HepG2 (cell line): ENCODE measurements around the gene DHX8. TPM values are rescaled to one million over a fixed set of nuclear protein-coding genes. Genes with fewer than 3 reads are reported as not detected.

Experiments
- ATAC-seq: fragments of 200-7000 bp; cut with Tn5 transposase; 3 replicates; pipeline ENCODE4 v1.9.1; 2020; ENCODE audit warnings: mild to moderate bottlenecking, moderate library complexity
- BruUV-seq: library from RNA; stranded (reverse); fragments of 400-500 nt; replicated peaks from 2 replicates; lab custom pipeline; 2021; lab: Mats Ljungman, UMichigan
- CTCF ChIA-PET: fragments of 300-600 bp; formaldehyde crosslinking; extraction: SDS; loops from one replicate; lab custom pipeline; 2021; ENCODE audit warnings: low total read pairs, inconsistent platforms, low intra/inter-chr PET ratio; lab: Yijun Ruan, JAX
- POLR2A ChIA-PET: fragments of 350-600 bp; sonication (Branson Sonifier 250); formaldehyde crosslinking; loops from one replicate; lab custom pipeline; 2020; ENCODE audit warnings: antibody characterized with exemption, inconsistent platforms; lab: Yijun Ruan, JAX
- DNase-seq: peaks from one replicate; pipeline ENCODE4 v3.0.0-alpha.2; 2015; ENCODE audit warnings: low spot score
- FAIRE-seq: peaks from 3 replicates; lab custom pipeline; 2011; peaks lifted over from hg19 to GRCh38; lab: Jason Lieb, UNC
- H2AFZ ChIP-seq: one replicate; pipeline ENCODE4 v1.6.1; 2011; ENCODE audit warnings: low read length, inconsistent platforms
- H3K27ac ChIP-seq: fragments of 300-600 bp; 3 replicates; pipeline ENCODE4 v1.8.0; 2011; ENCODE audit warnings: mixed run types, mild to moderate bottlenecking, mixed read lengths, low read length, inconsistent platforms; ENCODE audit not compliant: insufficient read depth; ENCODE audit errors: extremely low read length
- H3K27me3 ChIP-seq, 2 experiments: fragments of 200-600 bp in 1 of 2; 2 replicates in 1 of 2; 3 replicates in 1 of 2; pipeline versions ENCODE4 v1.6.0 to v1.8.0; 2011; ENCODE audit warnings: low read length in 2 of 2, mild to moderate bottlenecking in 2 of 2, moderate library complexity in 2 of 2, inconsistent platforms in 1 of 2; ENCODE audit not compliant: insufficient read depth in 2 of 2, control insufficient read depth in 1 of 2
- H3K36me3 ChIP-seq, 2 experiments: fragments of 200-600 bp in 1 of 2; replicated peaks in 1 of 2; 2 replicates in 1 of 2; 3 replicates in 1 of 2; pipeline versions ENCODE4 v1.5.1 to v1.8.0; 2011; ENCODE audit warnings: low read length in 2 of 2, inconsistent platforms in 1 of 2; ENCODE audit not compliant: insufficient read depth in 2 of 2, control insufficient read depth in 1 of 2
- H3K4me1 ChIP-seq: 2 replicates; pipeline ENCODE4 v1.5.1; 2012; ENCODE audit warnings: low read length, inconsistent platforms; ENCODE audit not compliant: insufficient read depth
- H3K4me2 ChIP-seq: 2 replicates; pipeline ENCODE4 v1.6.0; 2011; ENCODE audit warnings: low read depth, low read length, inconsistent platforms
- H3K4me3 ChIP-seq, 3 experiments: fragments of 200-600 bp in 1 of 3; sonication (generic), shearing (Covaris generic) in 1 of 3; replicated peaks in 1 of 3; 2 replicates each; pipeline ENCODE4 v1.5.1; 2011 to 2016; ENCODE audit warnings: low read length in 3 of 3, inconsistent platforms in 2 of 3, low read depth in 2 of 3, mild to moderate bottlenecking in 2 of 3, control low read depth in 1 of 3, mixed read lengths in 1 of 3; ENCODE audit not compliant: insufficient read depth in 1 of 3
- H3K79me2 ChIP-seq: one replicate; pipeline ENCODE4 v1.6.1; 2011; ENCODE audit warnings: low read length, inconsistent platforms; ENCODE audit not compliant: insufficient read depth
- H3K9ac ChIP-seq: 2 replicates; pipeline ENCODE4 v1.6.0; 2011; ENCODE audit warnings: mild to moderate bottlenecking, low read depth, low read length, inconsistent platforms; ENCODE audit not compliant: insufficient read depth
- H3K9me3 ChIP-seq: 2 replicates; pipeline ENCODE4 v1.5.1; 2012; ENCODE audit warnings: mild to moderate bottlenecking, low read length
- H4K20me1 ChIP-seq: 2 replicates; pipeline ENCODE4 v1.6.0; 2011; ENCODE audit warnings: inconsistent platforms, mild to moderate bottlenecking, low read length, moderate library complexity; ENCODE audit not compliant: insufficient read depth
- DMTF1 ChIP-seq: sonication (generic); formaldehyde crosslinking; IDR thresholded peaks from 2 replicates; pipeline ENCODE4 v1.4.0; 2020; ENCODE audit warnings: mild to moderate bottlenecking, missing genetic modification reagents
- EED ChIP-seq: sonication (generic); formaldehyde crosslinking; IDR thresholded peaks from 2 replicates; pipeline ENCODE4 v1.5.0; 2020; ENCODE audit warnings: mild to moderate bottlenecking, missing genetic modification reagents
- PRDM4 ChIP-seq: sonication (generic); formaldehyde crosslinking; IDR thresholded peaks from 2 replicates; pipeline ENCODE4 v1.9.0; 2021; ENCODE audit warnings: missing genetic modification reagents, borderline replicate concordance
- REST ChIP-seq, 2 experiments: IDR thresholded peaks; 2 replicates each; pipeline ENCODE4 v1.6.1; 2011 to 2012; ENCODE audit warnings: low read length in 2 of 2, borderline replicate concordance in 1 of 2, low read depth in 1 of 2, mild to moderate bottlenecking in 1 of 2, moderate library complexity in 1 of 2
- TBX3 ChIP-seq: fragments of 450-650 bp; IDR thresholded peaks from 2 replicates; pipeline ENCODE4 v1.6.1; 2017; ENCODE audit warnings: antibody characterized with exemption, mild to moderate bottlenecking, inconsistent platforms, borderline replicate concordance
- TFDP1 ChIP-seq: IDR thresholded peaks from 2 replicates; pipeline ENCODE4 v1.6.1; 2016; ENCODE audit warnings: missing compliant biosample characterization, missing genetic modification reagents, borderline replicate concordance
- TRIM24 ChIP-seq: sonication (generic); formaldehyde crosslinking; IDR thresholded peaks from 2 replicates; pipeline ENCODE4 v1.8.0; 2022; ENCODE audit warnings: mild to moderate bottlenecking, missing genetic modification reagents
- U2AF2 ChIP-seq: fragments of 200-400 bp; formaldehyde crosslinking; IDR thresholded peaks from 2 replicates; pipeline ENCODE4 v1.6.1; 2017; ENCODE audit warnings: low read depth, mild to moderate bottlenecking, low read length
- ZNF253 ChIP-seq: sonication (generic); formaldehyde crosslinking; IDR thresholded peaks from 2 replicates; pipeline ENCODE4 v1.8.0; 2022; ENCODE audit warnings: mild to moderate bottlenecking, missing genetic modification reagents, borderline replicate concordance
- ZNF329 ChIP-seq: sonication (generic); formaldehyde crosslinking; IDR thresholded peaks from 2 replicates; pipeline ENCODE4 v1.9.0; 2021; ENCODE audit warnings: low read depth, mild to moderate bottlenecking, missing genetic modification reagents
- ZNF513 ChIP-seq: sonication (generic); formaldehyde crosslinking; conservative IDR thresholded peaks from 2 replicates; pipeline ENCODE4 v1.5.0; 2020; ENCODE audit warnings: missing genetic modification reagents
- ZNF75D ChIP-seq: sonication (generic); formaldehyde crosslinking; IDR thresholded peaks from 2 replicates; pipeline ENCODE4 v1.8.1; 2023; ENCODE audit warnings: missing genetic modification reagents, mild to moderate bottlenecking, borderline replicate concordance
- ZSCAN30 ChIP-seq: sonication (generic); formaldehyde crosslinking; IDR thresholded peaks from 2 replicates; pipeline ENCODE4 v1.5.0; 2020; ENCODE audit warnings: mild to moderate bottlenecking, missing genetic modification reagents
- WGBS: methylation state at CpG from one replicate; pipeline ENCODE4 v1.1.6; 2017; ENCODE audit warnings: low lambda C conversion rate; 5-methylcytosine and 5-hydroxymethylcytosine counted together
- in situ Hi-C: cut with HindIII; loops from 2 replicates; pipeline ENCODE4 v1.10.0; 2017; ENCODE audit warnings: low pct_unique_long_range_greater_than_20kb; ENCODE audit not compliant: extremely low pct_ligation_motif_present
- intact Hi-C: fragments of 100-400 bp; cut with micrococcal nuclease; formaldehyde crosslinking; loops from one replicate; pipeline ENCODE4 v1.10.0; 2022; ENCODE audit not compliant: unreplicated experiment
- polyA plus RNA-seq, 8 experiments: library from polyadenylated mRNA; depleted of rRNA in 3 of 8; stranded (reverse) in 7 of 8; unstranded in 1 of 8; fragments of >200 nt; fragmentation: Illumina TruSeq in 4 of 8; extraction: Trizol in 4 of 8; gene quantifications; 2 replicates each; pipeline versions ENCODE4 v1.2.1 to v1.2.3, GENCODE V29; 2011 to 2016; ENCODE audit warnings: low read depth in 4 of 8, missing spikeins in 1 of 8, mixed read lengths in 1 of 8; ENCODE audit not compliant: insufficient read depth in 1 of 8
- total RNA-seq, 5 experiments: library from RNA; depleted of rRNA; stranded (reverse); fragments of >200 nt; fragmentation: Illumina TruSeq; extraction: Trizol; gene quantifications; 2 replicates each; pipeline ENCODE4 v1.2.3, GENCODE V29; 2016; ENCODE audit warnings: low read depth in 1 of 5

Gene DHX8
- total and polyA plus RNA-seq, 2 of the 13 experiments (the other 11 are each of a cell fraction or from before 2014, with no cell fraction given) = 24.8 to 48.9 TPM

GRCh38 chr17:43550754-43551153 lies 67.0 kb downstream of the DHX8 start:
- in situ Hi-C loops = no loop called here
- intact Hi-C loops = no loop called here
- BruUV-seq = no TSS peak
- Histone ChIP-seq H3K36me3 (no peaks in the 10 kb centered on the region), H3K27ac (no peak overlapping the region), H3K79me2 (peaks cover 6% of the 10 kb centered on the region), H2AFZ (no peak overlapping the region), H3K9me3 (no peaks in the 10 kb centered on the region), H3K27me3 (no peaks in the 10 kb centered on the region), H3K9ac (no peak overlapping the region), H3K4me3 (no peak overlapping the region), H3K4me2 (no peak overlapping the region), H4K20me1 (no peaks in the 10 kb centered on the region), H3K4me1 (peaks cover 89% of the 10 kb centered on the region)
- DNase-seq (no peak), ATAC-seq (no peak), FAIRE-seq (no peak)
- CTCF ChIA-PET = no interaction called here
- WGBS = 97% methylated on average over 4 of the region's 4 CpGs
- POLR2A ChIA-PET = interaction anchor here (28.7 kb wide), 1 partner anchor 18 kb away, joined by 1546 read pairs; no protein-coding TSS in a partner anchor
- TF ChIP-seq U2AF2 = no peak
- TF ChIP-seq REST (IDR thresholded peaks at IDR 0.05; ENCODE audit: borderline replicate concordance in 1 of 2, low read depth in 1 of 2, low read length in 2 of 2) = no peak
- no peak for TF ChIP-seq DMTF1 (CRISPR knock-in tag)
- TF ChIP-seq PRDM4 (CRISPR knock-in tag) = no peak
- TF ChIP-seq ZNF253 = no peak
- TF ChIP-seq TRIM24 = no peak
- TF ChIP-seq ZNF75D (CRISPR knock-in tag) = no peak
- TF ChIP-seq EED (CRISPR knock-in tag) = no peak
- no peak for TF ChIP-seq ZNF329
- TF ChIP-seq ZNF513 (CRISPR knock-in tag) = no peak
- no peak for TF ChIP-seq TFDP1 (CRISPR knock-in tag)
- TF ChIP-seq ZSCAN30 = no peak
- no peak for TF ChIP-seq TBX3
